GM12872 (cell line): ENCODE data around the gene APOA4.

Experiments
- TF ChIP-seq, protein P1 (sequence below): IDR thresholded peaks from 3 replicates; pipeline ENCODE4 v1.5.1; 2011; ENCODE audit warnings: low read depth, mild to moderate bottlenecking, low read length, moderate library complexity; ENCODE audit not compliant: insufficient read depth

Gene APOA4

GRCh38 chr11:116772443-116773202 lies 50.5 kb downstream of the APOA4 start, which contains the start of gene BUD13:
BUD13 (minus strand) TSS chr11:116772987; CDS start chr11:116772964, 23 bp downstream.
- TF ChIP-seq, protein P1, sequence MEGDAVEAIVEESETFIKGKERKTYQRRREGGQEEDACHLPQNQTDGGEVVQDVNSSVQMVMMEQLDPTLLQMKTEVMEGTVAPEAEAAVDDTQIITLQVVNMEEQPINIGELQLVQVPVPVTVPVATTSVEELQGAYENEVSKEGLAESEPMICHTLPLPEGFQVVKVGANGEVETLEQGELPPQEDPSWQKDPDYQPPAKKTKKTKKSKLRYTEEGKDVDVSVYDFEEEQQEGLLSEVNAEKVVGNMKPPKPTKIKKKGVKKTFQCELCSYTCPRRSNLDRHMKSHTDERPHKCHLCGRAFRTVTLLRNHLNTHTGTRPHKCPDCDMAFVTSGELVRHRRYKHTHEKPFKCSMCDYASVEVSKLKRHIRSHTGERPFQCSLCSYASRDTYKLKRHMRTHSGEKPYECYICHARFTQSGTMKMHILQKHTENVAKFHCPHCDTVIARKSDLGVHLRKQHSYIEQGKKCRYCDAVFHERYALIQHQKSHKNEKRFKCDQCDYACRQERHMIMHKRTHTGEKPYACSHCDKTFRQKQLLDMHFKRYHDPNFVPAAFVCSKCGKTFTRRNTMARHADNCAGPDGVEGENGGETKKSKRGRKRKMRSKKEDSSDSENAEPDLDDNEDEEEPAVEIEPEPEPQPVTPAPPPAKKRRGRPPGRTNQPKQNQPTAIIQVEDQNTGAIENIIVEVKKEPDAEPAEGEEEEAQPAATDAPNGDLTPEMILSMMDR: no peak

GRCh38 chr11:116771935-116772334 lies 51.2 kb downstream of the APOA4 start:
- TF ChIP-seq, protein P1: no peak
